Hepatocyte (in vitro differentiated cells): Measurements from ENCODE around the gene TCF4.

Experiments used
- CTCF ChIP-seq: fragments of 200-600 bp; sonication (generic); IDR thresholded peaks from 2 replicates; pipeline ENCODE4 v1.5.1; 2016; ENCODE audit warnings: antibody characterized with exemption, mild to moderate bottlenecking; ENCODE audit not compliant: poor library complexity
- EZH2 ChIP-seq: fragments of 200-600 bp; sonication (generic); IDR thresholded peaks from 2 replicates; pipeline ENCODE4 v1.6.1; 2016; ENCODE audit warnings: antibody characterized with exemption, mild to moderate bottlenecking, borderline replicate concordance

- TF ChIP-seq CTCF, result no peak
- no peak for TF ChIP-seq EZH2
Measured at GRCh38 chr18:55202232-55202917, 385.6 kb downstream of the TCF4 start.
